GM18498 (cell line): ENCODE data around the gene CCNK.

Experiments
- ATAC-seq: cut with Tn5 transposase; IDR thresholded peaks from one replicate; pipeline ENCODE4 v1.9.1; 2021; ENCODE audit warnings: mild to moderate bottlenecking, moderate library complexity; ENCODE audit not compliant: unreplicated experiment

Gene CCNK

GRCh38 chr14:99518441-99519346, 37.5 kb downstream of the CCNK start:
- ATAC-seq: peak; percentile 74

GRCh38 chr14:99519347-99519881, 38.2 kb downstream of the CCNK start:
- no peak for ATAC-seq

- ATAC-seq: no peak
Observed at GRCh38 chr14:99519931-99520421, 38.8 kb downstream of the CCNK start.

- ATAC-seq: no peak
Observed at GRCh38 chr14:99520571-99521081, 39.4 kb downstream of the CCNK start.

DNA sequence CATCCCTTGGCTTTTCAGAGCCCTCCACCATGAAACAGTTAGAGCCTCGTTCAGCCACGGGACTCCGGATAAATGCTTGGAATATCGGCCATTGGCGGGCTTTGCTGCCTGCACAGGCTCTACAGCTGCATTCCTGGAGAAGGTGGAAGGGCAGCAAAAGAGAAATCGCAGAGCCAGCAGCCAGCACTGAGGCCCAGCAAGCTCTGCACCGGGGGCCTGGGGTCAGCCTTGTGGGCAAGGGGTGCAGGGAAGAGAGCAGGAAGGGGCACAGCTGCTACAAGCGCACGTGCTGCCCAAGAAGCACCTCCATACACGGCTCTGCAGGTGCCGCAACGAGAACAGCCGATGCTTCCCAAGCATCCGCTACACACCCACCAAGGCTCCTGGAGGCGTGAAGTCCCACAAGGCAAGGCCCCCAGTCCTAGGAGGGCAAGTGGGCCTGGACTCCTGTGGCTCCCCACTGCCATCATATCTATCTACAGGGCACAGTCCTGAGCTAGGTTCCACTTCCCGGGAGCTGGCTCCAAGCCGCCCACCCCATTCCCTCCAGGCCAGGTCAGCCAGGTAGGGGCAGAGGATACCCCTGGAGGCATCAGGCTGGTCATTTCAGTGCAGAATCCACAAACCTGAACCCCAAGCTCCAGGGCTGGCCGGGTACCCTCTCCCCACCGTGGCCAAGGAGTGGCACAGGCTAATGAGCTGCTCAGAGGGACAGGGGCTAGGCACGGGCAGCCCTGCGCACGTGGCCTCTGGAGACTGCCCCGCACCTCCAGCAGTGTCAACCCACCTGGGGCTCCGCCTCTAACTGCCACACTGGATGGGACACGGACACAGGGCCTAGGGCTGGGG, 40.2 kb downstream of the CCNK start:
- ATAC-seq: no peak

DNA sequence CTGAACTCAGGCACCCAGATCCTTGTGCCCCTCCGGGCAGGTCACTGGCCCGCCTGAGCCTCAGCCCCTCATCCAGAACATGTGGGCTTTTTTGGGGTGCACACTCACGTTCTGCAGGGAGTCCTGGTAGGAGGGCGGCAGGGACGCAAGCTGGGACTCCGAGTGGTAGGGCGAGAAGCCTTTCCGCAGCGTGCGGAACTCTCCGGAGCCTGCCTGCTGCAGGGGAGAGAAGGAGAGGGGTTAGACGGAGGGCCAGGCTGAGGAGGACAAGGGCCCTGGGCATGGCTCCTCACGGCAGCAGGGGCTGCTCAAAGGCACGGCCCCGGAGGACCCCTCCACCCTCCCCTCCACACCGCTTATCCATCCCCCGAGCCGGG, 40.8 kb downstream of the CCNK start:
- no peak for ATAC-seq

DNA sequence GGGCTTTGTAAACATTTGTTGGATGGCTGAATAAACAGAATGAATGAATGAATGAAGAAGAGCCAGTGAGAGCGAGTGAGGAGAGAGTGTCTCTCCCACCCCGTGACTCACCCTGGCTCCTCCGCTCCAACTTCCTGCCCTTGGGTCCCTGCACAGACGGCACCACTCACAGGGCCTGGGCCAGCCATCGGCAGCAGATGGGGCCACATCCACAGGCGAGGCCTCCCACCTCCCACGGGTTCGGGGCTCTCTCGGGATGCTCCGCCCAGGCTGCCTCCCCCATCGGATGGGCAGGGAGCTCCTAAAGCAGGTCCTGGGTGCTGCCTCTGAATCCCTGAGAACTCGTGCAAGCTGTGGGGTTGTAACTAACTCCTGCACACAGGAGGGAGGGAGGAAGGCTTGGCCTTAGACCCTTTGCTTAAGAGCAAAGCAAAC, 41.3 kb downstream of the CCNK start:
- no peak for ATAC-seq

DNA sequence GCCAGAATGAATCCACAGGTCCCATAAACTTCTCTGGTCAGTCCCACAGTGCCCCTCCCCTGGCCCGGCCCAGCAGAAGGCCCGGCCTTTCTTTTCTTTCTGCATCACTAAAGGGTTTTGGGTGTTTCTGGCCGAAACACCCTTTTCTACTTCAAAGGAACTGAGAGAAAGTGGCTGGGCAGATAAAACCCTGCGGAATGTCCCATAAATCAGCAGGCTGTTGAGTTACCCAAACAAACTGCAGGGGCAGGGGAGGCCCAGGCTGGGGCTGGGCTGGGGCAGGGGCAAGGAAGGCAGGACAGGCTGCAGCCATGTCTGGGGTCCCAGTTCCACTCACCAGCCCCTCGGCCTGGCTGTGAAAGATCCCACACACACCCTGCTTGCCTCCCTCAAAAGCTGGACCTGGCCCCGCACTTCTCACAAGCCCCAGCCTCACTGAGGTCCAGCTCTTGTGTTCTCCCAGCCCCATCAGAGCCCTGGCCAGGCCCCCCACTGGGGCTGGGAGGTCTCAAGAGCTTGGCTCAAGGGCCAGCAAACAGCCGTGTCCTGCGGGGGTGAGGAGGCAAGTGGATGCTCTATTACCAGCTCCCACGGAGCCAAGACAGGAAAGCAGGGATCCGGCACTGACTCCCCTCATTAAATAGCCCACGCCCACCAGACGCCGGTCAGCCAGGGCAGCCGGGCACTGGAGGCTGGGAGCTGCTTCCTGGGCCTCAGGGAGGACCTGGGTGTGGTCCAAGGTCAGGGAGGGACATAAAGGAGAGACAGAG, 41.9 kb downstream of the CCNK start:
- ATAC-seq: no peak

DNA sequence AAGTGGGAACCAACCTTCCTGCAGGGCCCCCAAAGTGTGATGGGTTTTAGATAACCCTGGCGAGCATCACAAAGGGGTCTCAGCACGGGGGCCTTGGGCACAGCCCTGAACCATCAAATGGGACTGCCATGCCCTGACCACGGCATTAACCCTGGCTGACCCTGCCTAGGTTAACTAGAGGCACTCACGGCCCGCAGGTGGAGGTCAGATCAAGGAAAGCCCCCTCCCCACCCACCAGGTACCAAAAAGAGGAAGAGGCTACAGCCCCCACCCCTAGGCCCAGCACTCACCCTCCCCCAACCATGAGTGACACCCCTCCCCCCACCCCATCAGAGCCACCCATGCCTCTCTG, 42.5 kb downstream of the CCNK start:
- ATAC-seq: no peak

GRCh38 chr14:99524091-99524661, 43.0 kb downstream of the CCNK start:
- no peak for ATAC-seq

DNA sequence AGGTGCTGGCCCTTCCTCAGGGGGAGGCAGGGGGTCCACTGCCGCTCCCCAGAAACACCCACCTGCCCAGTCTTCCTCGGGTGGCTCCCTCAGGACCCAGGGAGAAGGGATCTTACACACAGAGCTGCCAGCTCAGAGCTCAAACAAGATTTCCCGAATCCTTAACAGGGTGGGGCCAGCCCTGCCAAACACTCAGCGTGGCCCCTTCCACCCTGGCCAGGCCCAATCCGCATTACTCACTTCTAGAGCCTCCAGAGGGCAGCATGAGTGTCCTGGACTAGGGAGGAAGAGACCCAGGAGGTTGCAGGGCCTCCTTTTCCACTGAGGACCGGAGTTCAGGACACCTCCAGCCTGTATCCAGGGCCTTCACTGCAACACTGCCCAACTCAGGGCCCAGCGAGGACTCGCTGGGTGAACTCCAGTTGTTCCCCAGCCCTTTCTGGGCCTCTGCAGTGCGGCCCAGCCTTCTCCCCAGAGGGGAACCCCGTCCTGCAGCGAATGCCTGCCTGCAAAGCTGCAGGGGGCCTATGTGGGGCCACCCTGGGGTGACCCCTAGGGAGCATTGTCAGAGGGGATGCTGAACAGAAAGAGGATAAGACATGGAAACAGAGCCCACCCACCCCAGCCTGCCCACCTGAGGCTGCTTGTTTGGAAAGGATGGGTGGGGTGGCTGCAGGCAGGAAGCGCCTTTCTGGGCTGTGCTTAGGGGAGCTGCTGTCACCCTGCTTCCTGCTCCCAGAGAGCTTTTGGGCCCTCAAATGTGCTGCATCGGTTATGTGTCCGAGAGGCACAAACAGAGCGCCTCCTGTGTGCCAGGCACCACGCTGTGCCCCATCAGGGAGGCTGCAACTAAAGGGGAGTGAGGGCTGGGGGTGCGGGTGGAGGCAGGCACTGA, 43.8 kb downstream of the CCNK start:
- ATAC-seq: no peak

DNA sequence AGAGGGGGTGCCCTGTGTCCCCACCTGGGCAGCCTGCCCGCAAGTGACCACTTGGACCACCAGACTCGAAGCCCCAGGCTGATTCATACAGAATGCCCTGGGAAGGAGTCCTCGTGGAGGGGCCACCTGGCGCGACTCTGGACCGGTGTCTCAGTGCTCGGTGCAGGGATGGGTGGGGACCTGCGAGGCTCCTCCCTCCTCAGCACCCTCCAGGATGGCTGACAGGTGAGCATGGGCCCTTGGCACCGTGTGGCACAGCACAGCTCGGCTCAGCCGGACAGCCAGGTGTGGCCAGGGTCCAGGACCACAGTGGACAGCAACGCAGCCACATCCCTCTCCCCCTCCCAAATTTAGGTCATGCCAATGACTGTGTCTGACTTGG, 44.5 kb downstream of the CCNK start:
- no peak for ATAC-seq

DNA sequence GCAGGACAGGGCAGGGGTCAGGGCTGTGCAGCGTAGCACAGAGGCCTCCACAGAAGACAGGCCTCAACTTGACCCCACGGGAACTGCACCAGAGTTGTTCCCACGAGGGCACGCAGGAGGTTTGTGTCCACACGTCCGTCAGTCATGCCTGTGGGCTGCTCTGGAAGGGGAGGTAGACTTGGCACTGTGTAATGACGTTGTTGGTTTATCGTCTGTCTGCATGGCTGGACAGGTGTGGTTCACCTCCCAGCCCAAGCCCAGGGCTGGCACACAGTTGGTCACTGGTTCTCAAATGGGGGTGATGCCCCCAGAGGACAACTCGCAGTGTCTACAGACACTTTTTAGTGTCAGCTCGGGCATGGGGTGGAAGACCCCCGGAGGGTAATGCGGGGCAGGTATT, 45.8 kb downstream of the CCNK start:
- no peak for ATAC-seq

DNA sequence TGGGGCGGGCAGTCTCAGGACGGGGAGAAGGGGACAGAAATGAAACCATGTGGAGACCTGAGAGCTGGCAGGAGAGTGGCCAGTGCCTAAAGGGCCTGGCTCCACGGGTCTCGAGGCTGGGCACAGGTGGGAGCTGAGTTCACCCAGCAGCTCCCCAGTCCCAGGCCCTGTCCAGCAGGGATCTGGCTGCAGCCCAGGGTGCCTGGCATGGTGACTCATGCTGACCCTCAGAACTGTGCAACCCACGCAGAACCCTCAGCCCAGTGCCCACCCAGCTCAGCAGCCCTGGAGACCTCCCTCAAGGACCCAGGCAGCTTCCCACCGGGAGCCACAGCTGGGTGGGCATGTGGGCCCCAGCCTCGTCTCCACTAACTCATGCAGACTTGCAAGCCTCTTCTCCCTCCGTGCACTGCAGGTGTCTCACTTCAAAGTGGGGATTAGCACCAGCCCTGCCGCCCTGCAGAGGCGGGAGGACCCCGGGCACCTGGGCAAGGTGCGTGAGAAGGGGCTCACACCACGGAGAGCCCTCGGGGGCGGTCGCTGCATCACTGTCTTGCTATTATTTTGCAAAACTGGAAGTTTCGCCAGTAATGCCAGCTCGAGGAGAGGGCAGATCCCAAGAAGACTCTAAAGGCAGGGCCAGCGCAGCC, 46.3 kb downstream of the CCNK start:
- ATAC-seq: no peak

GRCh38 chr14:99529899-99530298, 48.7 kb downstream of the CCNK start:
- no peak for ATAC-seq

GRCh38 chr14:99530407-99531155, 49.4 kb downstream of the CCNK start:
- ATAC-seq: no peak

- ATAC-seq: no peak
Observed at GRCh38 chr14:99531251-99532096, 50.3 kb downstream of the CCNK start.
